HK-2 (cell line): Measurements from ENCODE around the gene ROS1.
A peak's percentile ranks its signal among the peaks of the same experiment; 100 is the strongest.

Experiments used
- DNase-seq: peaks from one replicate; pipeline ENCODE4 v3.0.0-alpha.2; 2018; ENCODE audit not compliant: unreplicated experiment

The ROS1 gene

GRCh38 chr6:117309069-117309468, 116.7 kb downstream of the ROS1 start:
- DNase-seq = no peak

DNA sequence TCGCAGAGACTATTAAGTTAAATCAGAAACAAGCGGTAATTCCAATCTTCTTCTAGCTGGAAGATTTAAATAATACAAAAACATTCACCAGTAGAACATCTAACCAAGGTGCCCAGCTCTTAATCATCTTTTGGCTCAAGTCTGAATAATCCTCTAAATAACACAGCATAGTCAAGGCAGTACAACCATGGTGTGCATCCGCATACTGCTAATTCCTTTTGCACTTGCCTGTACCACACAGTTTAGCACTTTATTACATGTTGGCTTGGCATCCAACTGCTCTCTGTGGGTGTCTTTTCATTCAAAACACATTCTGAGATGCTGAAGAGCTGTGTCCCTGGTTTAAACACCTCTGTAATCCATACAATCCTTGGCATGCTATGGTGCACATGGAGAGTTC, 118.1 kb downstream of the ROS1 start:
- no peak for DNase-seq

- no peak for DNase-seq
Observed at GRCh38 chr6:117306227-117306790, 119.4 kb downstream of the ROS1 start.

- DNase-seq = no peak
Observed at GRCh38 chr6:117304446-117304845, 121.3 kb downstream of the ROS1 start.

DNA sequence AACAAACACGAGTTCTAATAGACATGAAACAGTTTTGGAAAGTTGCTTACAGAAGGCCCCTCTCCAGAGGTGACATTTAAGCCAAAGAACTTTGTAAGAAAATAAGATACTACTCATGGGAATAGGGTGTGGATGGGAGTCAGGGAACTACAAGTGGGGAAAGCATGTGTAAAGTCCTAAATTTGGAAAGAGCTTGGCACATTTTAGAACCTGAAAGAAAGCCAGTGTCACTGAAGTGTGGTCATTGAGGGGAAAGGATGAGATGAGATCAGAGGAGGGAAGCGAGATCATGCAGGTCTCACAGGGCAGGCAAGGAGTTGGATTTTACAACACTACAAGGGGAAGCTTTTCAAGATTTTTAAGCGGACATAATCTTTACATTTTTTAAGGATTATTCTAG, 122.4 kb downstream of the ROS1 start:
- DNase-seq = no peak

- DNase-seq = no peak
Observed at GRCh38 chr6:117298941-117299340, 126.8 kb downstream of the ROS1 start.

GRCh38 chr6:117290173-117290846, 135.4 kb downstream of the ROS1 start:
- no peak for DNase-seq

GRCh38 chr6:117288083-117288715, 137.5 kb downstream of the ROS1 start:
- no peak for DNase-seq

DNA sequence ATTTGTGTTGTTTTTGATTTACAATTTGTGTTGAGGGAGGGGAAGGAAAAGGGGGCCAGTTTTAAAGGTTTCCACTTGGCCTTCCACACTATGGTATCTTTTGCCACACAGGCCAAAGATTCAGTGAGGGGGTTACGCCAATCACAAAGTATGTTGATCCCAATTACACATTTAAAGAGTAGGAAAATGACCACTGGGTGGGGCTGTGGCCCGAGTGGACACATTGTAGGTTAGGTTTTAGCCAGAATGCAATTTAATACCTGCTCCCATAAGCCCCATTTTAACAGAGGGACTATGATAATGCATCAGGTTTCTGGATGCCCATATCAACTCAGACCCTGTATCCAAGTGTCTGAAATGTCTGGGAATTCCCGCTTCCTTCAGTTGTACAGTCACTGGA, 144.8 kb downstream of the ROS1 start:
- no peak for DNase-seq

DNA sequence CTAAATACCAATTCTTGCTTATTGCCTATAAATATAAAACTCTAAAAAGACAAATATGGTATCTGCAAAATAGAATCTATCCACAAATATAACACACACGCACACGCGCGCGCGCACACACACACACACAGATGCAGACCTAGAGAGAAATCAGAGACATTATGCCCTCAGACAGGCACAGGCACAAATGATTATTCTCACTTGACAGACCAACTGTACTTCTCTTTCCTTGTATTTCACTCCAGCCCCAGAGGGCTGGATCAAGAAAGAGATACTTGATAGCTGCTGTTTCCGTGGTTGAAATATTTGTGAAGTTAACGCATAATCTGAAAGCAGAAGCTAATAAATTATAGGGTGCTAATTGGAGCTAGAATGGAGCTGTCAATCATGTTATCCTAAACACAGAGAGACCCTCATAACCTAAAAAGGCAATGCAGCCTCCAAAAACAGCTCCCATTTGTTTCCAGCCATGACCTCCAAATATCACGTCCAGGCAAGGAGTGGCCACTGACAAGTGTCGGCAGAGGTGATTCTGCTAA, 148.9 kb downstream of the ROS1 start:
- DNase-seq = no peak

- DNase-seq = no peak
Observed at GRCh38 chr6:117275711-117276110, 150.0 kb downstream of the ROS1 start.

DNA sequence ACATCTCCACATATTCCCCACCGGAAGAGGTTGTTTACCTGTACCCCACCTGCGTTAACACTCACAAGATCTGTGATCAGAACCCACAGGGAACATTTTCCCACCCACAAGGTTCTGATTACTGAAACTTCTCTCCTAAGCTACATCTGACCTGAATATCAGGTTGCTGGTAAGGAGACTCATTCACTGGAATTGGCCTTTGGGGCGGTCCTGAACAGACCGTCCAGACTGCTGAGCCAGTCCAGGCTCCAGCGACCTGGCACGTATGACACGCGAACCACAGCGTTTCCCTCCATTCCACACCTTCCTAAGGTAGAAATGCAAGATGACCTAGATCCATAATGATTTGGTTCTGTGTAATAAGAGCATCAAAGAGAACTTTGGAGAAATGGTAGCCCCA, 150.5 kb downstream of the ROS1 start:
- no peak for DNase-seq

- no peak for DNase-seq
Observed at GRCh38 chr6:117272891-117273290, 152.9 kb downstream of the ROS1 start.

DNA sequence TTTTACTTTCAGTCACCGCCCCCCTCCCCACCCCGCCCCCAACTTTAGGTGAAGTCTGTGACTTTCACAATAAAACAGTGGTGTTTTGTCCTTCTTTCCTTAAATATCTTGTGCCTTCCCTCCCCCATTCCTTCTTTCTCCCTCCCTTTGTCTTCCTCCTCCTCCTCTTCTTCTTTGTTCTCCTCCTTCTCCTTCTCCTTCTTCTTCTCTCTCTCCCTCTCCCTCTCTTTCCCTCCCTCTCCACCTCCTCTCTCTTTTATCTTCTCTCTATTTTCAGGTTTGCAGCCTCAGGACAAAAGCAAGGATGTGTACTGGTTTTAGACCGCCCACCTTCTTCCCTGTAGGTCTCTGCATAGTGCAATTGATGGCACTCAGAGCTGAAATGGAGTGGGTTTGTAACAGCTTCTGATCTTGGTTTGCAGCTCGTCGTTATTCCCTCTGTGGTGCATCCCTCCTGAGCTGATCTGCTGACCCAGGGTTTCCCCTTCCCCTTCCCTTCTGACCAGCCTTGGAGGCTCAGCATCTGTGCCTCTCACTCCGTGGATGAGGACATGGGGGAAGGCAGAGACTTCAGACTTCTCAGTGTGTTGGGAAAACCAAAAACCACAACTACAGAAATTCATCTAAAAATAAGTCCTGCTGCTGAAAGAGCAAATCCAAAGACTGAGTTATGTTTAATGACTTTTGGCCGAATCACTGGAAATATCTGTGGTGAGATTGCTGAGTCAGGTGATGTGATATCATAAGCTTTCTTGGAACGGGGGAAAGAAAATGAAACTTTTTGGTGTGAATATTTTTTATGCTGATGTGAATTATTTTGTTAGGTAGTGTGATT, 153.5 kb downstream of the ROS1 start:
- no peak for DNase-seq

DNA sequence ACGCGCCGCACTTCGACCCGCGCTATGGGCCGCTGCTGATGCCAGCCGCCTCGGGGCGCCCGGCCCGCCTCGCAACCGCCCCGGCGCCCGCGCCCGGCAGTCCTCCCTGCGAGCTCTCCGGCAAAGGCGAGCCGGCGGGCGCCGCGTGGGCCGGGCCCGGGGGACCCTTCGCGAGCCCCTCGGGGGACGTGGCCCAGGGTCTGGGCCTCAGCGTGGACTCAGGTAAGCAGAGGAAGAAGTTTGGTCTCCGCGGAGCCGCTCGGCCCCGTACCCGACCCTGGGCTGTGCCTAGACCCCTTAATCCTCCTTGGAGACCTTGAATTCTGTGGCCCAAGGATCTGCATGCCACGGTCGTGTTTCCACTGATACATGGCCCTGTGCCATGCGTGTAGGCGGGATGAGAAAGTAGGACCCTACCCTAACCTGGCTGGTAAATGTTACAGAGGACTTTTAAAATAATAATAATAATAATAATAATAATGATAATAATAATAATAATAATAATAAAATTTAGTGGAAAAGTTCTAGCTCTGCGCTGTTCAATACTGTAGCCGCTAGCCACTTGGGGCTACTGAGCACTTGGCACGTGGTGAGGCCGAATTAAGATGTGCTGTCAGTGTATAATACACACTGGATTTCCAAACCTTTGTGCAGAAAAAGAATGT, 154.8 kb downstream of the ROS1 start:
- no peak for DNase-seq

GRCh38 chr6:117270055-117270842, 155.5 kb downstream of the ROS1 start:
- peak; percentile 25 for DNase-seq

GRCh38 chr6:117269638-117270054, 156.1 kb downstream of the ROS1 start:
- no peak for DNase-seq

- no peak for DNase-seq
Observed at GRCh38 chr6:117268924-117269323, 156.8 kb downstream of the ROS1 start.

- DNase-seq = no peak
Observed at GRCh38 chr6:117267766-117268534, 157.8 kb downstream of the ROS1 start.

DNA sequence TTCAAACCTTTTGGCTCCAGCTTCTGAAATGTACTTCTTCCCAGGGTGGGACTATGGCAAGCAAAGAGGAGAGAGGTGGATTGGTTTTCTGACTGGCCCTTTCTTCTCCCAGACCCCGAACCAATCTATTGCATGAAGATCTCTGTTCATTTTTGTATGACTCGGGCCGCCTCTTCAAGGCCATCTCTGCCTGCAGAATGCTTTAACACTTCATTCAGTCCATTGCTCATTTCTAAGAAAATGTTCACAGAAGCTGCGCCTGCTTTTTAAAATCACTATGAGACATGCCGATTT, 158.7 kb downstream of the ROS1 start:
- no peak for DNase-seq
